Fibroblast of skin of back (primary cell): ENCODE data around the gene TMEM175.

Source experiments
- DNase-seq: peaks from one replicate; pipeline ENCODE4 v3.0.0-alpha.2; 2013

TMEM175 gene

DNA sequence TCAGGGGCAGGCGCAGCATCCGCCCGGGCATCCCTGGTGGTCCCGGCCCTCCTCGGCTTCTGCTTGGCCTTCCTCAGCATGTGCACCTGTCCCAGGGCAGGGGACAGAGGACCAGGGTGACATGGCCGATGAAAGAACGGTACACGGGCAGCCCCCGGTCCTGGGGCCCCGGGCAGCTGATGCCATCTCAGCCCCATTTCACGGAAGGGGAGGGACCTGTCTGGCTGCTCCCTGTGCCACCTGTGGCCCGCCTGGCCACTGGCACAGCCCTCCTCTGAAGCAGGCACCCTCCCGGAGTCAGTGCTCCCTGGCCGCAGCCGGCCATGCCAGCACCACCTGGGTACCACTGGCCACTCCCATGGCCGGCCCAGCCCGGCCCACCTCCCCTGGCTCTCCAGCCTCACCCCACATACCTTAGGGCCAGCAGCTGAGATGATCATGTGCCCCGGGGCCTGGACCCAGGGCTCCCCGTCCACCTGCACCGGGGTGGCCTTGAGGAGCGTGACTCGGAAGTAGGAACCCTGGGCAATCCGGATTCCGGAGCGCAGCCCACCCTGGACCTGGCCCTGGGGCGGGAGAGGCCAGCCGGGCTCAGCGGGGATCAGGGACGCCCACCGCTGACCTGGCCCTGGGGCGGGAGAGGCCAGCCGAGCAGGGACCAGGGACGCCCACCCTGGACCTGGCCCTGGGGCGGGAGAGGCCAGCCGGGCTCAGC, 28.5 kb downstream of the TMEM175 start:
- no peak for DNase-seq

DNA sequence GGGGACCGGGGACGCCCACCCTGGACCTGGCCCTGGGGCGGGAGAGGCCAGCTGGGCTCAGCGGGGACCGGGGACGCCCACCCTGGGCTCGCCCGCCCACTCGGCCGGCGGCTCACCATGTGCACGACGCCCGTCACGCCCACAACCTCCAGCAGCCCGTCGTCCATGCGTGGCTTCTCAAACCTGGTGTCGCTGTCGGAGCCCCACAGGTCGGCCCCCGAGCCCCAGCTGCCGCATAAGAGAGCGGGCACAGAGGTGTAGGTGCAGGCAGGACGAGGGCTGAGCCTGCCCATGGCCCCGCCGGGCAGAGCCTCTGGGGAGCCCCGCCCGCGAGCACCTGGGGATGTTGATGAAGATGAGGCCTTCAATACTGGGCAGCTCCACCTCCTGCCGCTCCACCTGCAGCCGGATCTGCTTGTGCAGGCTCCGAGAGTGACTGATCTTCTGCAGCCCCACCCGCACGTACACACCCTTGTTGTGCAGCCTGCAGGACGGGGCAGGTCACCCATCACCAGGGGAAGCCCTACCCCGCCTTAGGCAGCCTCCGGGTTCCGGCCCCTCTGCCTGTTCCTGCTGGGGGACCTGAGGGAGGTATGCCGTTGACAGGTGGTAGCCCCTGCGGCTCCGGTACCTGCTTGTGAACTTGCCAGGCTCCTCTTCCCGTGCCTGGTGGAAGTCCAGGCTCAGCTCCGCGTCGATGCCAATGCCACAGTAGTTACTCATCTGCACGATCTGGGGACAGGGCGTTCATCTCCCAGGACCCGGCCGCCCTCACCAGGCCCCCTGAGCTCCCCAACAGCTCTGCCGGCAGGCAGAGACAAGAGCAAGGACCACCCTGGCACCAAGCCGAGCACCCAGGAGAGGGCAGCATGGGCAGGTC, 29.3 kb downstream of the TMEM175 start:
- DNase-seq: no peak

DNA sequence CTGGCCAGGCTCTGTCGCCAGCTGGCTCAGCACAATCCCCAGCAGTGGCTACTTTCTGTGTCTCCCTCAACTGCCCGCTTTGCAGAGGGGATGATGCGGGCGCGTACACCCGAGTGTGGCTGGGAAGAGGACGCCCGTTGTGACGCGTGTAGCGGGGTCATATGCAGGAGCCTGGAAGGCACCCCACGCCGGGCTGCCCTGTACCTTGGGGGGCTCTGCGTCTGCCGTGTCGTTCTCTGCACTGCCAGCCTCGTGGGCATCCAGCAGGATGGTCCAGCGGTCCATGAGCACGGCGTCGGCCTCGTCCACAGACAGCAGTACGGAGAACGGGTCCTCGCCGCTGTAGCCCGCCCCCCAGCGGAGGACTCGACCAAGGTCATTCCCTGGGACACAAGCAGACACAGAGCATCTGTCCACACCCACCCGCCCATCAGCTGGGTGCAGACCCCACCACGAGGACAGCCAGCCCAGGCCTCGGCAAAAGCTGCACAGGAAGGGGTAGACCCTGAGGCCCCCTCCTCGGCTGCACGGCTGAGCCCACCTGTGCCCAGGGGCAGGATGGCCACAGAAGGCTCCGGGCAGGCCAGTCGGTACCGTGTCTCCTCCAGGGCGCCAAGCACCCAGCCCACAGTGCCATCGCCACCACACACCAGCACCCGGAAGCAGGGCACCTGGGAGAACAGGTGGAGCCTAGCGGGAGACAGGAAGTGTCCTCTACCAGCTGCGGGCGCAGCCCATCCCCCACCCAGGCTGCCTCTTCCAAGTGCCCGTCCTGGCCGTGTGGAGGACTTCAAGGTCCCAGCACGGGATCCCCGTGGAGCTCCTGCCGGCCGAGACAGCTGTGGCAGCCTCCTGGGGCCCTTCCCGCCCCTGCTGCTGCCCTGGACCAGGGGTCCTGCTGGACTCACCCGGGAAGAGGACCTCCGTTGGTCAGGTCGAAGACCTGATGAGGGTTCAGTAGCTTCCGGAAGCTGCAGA, 30.3 kb downstream of the TMEM175 start:
- no peak for DNase-seq

DNA sequence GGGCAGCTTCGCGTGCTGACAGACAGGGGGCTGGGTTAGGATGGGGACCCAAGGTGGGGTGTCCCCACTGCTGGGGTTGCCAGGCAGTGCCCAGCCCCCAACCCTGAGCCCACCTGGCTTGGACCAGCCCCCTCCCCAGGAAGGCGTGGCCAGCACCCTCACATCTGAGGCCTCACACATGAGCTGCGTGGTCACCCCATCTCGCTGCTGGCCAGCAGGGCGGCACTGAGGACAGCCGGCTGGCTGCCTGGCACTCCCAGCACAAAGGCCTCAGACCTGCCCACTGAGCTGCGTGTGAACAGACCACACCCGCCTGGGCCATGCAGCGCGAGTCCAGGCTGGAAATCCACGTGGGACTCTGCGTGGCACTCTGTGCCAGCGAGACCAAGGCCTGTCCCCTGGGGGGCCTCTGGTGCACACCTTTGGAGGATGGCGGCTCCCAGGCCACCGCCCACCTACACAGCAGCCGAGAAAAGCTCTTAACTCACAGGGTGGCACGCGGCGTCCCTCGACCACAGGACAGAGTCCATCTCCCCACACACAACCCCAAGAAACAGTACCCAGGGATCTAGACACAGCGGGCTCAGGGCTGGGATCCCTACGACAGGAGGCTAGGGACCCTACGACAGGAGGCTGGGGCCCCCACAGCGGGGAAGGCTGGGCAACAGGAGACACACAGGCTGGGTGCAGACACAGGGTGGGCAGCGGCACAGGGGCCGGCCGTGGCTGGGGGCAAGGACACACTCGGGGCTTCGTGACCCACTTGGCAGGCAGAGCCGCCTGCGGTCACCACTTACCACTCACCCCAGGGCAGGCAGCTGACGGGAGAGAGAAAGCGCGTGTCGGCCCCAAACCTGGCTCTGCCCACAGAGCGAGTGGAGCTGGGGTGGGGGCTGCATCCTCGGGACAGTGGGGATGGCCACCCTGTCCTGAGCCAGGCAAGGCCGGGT, 31.3 kb downstream of the TMEM175 start:
- no peak for DNase-seq

DNA sequence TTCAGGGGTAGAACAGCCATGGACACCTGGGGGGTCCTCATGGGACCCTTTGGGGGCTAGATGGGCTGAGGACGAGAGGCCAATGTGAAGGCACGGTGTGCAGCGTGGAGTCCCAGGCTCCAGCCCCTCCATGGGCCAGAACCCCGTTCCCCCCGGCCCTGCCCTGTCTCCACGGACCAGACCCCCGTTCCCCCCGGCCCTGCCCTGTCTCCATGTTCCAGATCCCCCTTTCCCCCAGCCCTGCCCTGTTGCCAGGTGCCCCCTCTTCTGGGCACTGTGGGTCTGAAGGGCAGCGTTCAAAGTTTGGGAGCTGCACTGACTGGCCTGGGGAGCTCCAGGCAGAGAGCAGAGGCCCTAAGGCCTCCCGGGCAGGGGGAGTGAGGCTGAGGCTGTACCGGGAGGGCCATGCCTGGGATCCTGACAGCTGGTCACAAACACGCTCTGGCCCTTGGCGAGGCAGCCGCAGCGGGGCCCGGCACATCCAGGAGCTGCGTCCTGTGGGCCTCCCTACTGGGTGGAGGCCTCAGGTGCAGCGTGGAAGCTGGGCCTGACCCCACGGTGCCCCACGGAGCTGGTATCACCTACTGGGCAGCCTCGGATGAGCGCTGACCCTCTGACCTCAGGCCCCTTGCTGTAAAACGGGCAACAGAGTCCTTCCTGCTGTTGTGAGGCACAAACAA, 32.2 kb downstream of the TMEM175 start:
- no peak for DNase-seq

DNA sequence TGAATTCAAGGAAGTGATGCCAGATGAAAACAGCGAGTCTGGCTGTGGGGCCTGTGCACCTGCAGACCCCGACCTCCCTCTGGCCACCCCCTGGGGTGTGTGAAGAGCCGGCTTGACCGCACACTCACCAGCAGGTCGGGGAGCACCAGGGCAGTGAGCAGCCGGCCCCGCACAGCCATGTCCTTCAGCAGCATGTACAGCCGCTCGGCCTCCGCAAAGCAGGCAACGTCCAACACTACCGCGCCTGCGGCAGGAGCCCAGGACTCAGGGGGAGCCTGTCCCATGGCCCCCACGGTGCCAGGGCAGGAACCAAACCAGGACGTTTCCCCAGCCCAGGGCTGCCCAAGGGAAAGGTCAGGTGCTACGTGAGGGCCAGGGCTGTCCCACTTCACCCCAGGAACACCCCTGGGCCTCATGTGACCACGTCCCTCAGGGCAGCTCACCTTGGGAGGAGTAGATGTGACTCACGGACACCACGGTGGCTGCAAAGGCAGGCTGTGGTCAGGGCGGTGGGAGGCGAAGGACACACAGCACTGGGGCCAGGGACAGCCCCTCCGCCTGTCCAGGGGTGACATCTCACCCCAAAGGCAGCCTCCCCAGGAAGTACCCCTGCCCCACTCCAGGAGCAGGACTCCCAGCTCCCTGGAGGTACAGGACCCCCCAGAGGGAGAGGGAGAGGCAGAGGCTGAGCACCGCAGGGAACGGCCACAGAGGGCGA, 32.9 kb downstream of the TMEM175 start:
- DNase-seq: no peak

DNA sequence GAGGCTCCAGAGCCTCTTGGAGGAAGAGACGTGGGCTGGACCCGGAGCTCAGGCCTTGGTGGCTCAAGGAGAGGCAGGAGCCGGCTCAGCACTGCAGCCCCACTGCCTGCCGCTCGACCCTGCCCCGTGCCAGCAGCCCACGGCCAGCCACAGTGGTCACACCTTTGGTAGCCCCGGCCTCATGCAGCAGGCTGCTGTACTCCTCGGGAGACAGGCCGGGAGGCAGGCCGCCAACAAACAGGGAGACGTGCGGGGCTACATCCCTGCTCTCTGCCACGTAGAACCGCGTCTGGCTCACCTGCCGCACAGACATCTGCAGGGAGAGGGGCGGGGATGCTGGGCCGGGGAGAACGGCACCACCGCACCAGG, 33.5 kb downstream of the TMEM175 start:
- DNase-seq: no peak

DNA sequence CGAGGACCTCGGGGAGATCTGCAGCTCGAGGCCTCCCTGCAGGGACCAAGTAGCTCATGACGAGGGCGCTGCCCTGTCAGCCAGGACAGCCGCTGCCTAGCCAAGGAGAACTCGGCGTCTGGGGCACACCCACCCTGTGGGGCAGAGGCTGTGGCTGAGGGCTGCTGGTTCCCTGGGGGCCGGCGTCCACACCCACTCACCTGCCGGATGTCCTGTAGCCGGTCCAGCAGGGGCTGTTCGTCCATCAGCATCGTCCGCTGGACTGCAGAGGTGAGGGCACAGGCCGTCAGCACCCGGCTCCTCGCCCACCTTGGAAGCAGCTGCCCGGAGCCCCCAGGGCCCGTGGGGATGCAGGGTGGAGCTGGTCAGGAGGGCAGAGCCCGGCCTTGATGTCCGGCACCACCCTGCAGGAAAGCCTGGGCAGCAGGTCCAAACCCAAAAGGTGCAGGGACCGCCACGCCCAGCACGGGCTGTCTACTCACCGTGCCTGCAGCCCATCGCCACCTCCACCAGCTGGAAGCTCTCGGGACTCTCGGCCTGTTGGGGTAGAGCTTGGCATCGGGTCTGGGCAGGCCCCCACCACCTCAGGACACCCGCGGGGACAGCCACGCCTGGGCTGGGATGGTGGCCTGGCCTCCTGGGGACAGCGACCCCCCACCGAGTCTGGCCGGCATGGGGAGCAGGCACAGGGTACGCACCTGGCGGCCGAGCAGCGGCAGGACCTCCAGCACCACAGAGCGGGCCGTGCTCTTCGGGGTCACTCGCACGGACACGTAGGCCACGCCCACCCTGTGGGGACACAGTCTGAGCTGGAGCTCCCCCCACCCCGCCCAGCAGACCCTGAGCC, 34.2 kb downstream of the TMEM175 start:
- DNase-seq: no peak

DNA sequence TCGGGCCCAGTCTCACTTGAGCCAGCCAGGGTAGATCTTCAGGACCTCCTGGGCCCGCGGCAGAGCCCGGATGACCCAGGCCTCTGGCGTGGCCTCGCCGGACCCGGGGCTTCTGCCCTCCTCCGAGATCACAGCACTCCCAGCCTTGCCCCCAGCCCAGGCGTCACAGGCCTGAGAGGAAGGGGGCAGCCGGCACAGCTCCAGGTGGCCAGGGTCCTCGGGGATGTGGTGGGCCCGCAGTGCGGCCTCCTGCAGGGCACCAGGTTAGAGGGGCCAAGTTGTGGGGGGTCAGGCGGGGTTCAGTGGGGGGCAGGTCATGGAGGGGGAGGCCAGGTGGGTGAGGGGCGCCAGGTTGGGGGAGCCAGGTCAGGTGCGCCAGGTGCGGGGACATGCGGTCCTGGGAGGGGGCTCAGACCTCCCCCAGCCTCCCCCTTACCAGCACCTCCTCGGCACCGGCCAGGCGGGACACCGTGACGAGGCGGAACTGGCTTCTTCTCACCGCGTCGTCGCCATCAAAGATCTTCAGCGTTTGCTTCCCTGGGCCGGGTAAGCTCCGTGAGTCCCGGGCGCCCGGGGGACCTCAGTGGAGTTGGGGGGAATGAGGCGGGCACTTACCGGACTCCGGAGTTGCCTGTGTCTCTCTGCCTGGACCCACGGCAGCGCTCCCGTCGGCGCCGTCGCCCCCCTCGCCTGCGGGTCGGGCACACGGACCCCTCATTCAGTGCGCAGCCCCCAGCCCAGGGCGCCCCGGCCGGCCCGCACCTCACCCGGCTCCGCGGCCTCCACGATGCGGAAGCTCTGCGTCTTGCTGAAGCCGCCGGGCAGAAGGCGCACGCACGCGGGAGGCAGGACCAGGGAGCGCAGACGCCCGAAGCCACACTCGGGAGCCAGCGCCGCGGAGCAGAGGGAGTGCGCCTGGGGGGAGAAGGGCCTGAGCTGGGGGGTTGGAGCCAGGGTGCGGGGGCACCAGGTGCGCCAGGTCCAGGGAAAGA, 35.1 kb downstream of the TMEM175 start:
- DNase-seq: no peak

DNA sequence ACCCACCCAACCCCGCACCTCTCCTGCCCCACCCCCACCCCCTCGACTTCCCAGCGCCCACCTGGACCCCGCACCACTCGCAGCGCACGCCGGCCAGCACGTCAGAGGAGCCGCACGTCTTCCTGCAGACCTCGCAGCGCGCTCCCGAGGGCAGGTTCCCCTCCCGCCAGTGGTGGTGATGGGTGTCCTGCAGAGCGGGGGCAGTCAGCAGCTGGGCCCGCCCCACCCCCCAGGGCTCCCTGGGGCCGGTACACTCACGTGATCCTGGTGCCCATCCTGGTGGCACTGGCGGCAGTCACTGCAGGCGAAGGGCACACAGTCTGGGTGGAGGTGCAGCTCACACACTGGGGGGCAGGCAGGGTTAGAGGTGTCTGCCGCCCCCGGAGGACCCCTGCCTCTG, 36.0 kb downstream of the TMEM175 start:
- DNase-seq: no peak

DNA sequence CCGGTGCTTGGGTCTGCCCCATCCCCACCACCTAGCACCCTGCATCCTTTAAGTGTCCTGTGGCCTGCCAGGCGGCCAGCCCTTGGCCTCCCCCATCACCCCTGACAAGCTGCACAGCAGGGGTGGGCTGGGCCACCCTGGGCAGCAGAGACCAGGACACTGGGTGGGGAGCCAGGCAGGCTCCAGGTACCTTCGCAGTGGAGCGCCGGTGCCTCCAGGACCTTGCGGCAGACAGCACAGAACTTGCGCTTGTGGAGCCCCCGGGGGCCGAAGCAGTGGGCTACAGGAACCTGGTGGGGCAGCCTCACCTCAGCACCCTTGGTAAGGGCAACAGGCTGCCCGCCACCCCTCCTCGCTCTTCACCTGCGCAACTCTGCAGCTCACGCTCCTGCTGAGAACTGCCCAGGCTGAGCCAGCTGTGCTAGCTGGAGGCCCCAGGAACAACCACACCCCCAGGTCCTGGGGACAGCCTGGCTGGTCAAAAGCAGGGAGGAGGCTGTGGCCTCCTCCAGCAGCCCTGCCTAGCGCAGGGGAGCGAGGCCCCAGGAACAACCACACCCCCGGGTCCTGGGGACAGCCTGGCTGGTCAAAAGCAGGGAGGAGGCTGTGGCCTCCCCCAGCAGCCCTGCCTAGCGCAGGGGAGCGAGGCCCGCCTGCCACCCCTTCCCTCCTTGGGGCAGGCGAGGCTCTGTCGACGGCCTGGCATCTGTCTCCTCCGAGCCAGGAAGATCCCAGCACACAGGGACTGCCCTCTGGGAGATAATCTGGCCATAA, 36.5 kb downstream of the TMEM175 start:
- no peak for DNase-seq

DNA sequence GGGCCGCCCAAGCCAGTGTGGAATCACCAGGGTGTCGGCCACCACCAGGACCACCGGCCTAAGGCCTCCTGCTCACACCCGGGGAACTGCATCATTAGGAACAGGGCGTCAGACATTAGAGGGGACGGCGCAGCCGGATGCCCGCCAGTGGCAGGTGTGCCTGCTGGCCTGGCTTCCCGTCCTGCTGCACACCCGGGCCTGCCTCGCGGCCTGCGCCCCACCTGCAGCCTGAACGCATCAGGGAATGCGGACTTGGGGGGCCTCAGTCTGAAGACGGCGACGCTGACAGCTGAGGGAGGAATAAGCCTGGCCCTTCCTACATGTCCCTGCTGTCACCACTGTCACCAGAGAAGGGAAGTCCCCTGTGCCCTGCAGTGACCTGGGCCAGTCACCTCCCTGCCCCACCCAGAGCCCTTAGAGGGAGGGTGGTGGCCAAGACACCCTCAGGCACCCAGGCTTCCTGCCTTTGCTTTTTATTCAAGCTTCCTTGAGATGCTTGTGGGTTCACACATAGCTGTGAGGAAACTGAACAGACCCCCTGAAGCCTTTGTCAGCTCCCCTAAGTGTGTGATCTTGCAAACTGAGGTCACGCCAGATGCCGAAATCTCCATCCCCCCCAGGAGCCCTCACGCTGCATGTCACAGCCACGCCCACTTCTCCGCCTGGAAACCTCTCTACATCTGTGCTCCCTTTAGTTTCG, 37.9 kb downstream of the TMEM175 start:
- DNase-seq: no peak

DNA sequence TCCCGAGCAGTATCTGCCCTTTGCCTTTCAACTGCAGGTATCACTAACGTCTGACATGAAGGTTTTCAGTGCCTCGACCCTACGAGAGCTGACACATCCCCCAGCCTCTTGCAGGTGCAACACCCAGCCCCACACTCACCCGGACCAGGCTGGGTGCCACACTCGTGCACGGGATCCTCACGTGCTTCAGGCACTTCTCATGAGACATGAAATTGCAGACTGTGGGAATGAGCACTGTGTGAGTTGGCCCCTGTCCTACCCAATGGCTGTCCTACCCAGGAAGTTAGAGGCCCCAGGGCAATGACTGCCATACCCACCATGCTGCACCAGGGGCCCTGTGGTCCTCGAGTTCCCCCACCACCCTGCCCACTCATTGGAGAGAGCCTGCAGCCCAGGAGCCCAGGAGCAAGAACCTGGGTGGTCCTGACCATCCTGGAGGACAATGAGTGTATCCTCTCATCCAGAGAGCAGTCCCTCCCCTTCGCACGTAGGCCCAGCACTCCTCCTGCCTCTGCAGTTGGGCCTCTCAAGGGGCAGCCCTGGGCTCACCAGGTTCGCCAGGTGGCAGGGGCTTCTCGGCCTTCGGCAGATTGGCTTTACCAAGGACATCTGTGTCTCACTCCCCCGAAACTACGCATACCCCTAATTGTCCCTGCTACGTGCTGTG, 38.7 kb downstream of the TMEM175 start:
- DNase-seq: no peak

DNA sequence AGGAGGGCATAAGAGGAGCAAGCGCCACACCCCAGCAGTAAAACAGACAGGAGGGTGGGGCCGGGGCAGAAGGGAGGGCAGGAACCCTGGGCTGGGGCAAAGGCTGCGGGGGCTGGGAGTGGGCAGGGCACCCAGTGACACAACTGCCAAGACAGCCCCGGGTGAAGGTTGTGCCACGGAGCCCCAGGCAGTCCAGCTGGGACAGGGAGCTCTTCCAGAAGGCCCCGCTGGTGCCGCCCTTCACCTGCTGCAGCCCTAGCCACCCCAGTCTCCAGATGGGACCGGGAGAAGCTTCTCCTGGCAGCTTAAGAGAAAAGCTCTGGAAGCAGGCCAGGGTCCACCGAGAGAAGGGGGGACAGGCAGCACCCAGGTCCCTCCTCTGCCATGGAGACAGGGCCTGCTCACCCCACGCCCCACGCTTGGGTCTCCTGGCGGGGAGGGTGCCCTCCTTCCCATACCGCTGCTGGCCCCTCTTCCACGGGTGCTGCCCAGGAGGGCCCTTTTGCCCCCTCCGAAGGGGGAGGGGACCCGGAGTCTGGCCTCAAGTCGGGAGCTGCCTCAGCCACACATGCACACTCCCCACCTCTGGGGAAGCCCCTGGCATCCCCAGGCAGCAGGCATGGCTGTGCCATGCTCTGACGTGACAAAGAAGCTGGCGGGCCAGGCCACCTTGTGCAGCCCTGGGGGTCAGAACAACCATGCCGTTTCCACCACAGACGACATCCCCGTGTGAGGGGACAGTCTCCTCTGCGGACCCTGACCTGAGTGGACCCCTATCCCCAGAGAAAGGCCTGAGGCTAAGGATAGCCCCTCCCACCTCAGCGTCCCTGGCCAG, 39.6 kb downstream of the TMEM175 start:
- DNase-seq: no peak
